HL-60 (cell line): ENCODE measurements around the gene ZDHHC5.

Experiments used
- DNase-seq, 2 experiments: peaks; one replicate each; pipeline ENCODE4 v3.0.0-alpha.2; 2010 to 2020; ENCODE audit warnings: low read depth in 1 of 2, low spot score in 1 of 2
- H3K27ac ChIP-seq: fragments of 250-450 bp; sonication (Bioruptor Pico); replicated peaks from 2 replicates; pipeline ENCODE4 v1.5.1; 2020; ENCODE audit warnings: mild to moderate bottlenecking, moderate library complexity
- H3K27me3 ChIP-seq: fragments of 250-450 bp; sonication (Bioruptor Pico); 2 replicates; pipeline ENCODE4 v1.5.1; 2021; ENCODE audit warnings: mild to moderate bottlenecking, moderate library complexity; ENCODE audit not compliant: insufficient read depth, poor library complexity, severe bottlenecking
- H3K4me3 ChIP-seq: replicated peaks from 2 replicates; pipeline ENCODE4 v1.5.1; 2011; ENCODE audit warnings: mild to moderate bottlenecking, control low read depth, low read length; ENCODE audit not compliant: insufficient read depth
- CTCF ChIP-seq: IDR thresholded peaks from one replicate; pipeline ENCODE4 v1.5.1; 2011; ENCODE audit warnings: low read length, control low read depth, inconsistent platforms; ENCODE audit not compliant: insufficient read depth
- GABPA ChIP-seq: IDR thresholded peaks from 2 replicates; pipeline ENCODE4 v1.6.1; 2012; ENCODE audit warnings: low read depth
- POLR2AphosphoS5 ChIP-seq: IDR thresholded peaks from 2 replicates; pipeline ENCODE4 v1.6.1; 2012; ENCODE audit warnings: low read depth
- REST ChIP-seq: IDR thresholded peaks from 2 replicates; pipeline ENCODE4 v1.6.1; 2012; ENCODE audit warnings: low read depth; ENCODE audit not compliant: insufficient replicate concordance
- SPI1 ChIP-seq: IDR thresholded peaks from 2 replicates; pipeline ENCODE4 v1.6.1; 2012; ENCODE audit warnings: low read depth, mild to moderate bottlenecking, borderline replicate concordance

The ZDHHC5 gene

GRCh38 chr11:57639321-57640067, 28.4 kb upstream of the ZDHHC5 start:
- peaks cover 3% of the 10 kb centered on the region for H3K27me3 ChIP-seq
- H3K27ac ChIP-seq: no peak overlapping the region
- no peak overlapping the region for H3K4me3 ChIP-seq
- DNase-seq: no peak
- no peak for TF ChIP-seq SPI1
- TF ChIP-seq POLR2AphosphoS5: no peak
- TF ChIP-seq CTCF: no peak
- TF ChIP-seq REST: no peak
- no peak for TF ChIP-seq GABPA

GRCh38 chr11:57640068-57640800, 27.7 kb upstream of the ZDHHC5 start:
- Histone ChIP-seq H3K27ac (no peak overlapping the region), H3K27me3 (peaks cover 3% of the 10 kb centered on the region), H3K4me3 (no peak overlapping the region)
- DNase-seq: no peak
- no peak for TF ChIP-seq CTCF
- TF ChIP-seq REST: no peak
- TF ChIP-seq SPI1: no peak
- TF ChIP-seq GABPA: no peak
- TF ChIP-seq POLR2AphosphoS5: no peak

- Histone ChIP-seq H3K27ac (no peak overlapping the region), H3K4me3 (no peak overlapping the region), H3K27me3 (peaks cover 3% of the 10 kb centered on the region)
- peak; percentile 29 for TF ChIP-seq CTCF
- no peak for TF ChIP-seq GABPA
- DNase-seq: peak in 1 of 2 experiments; percentile 48
Measured at GRCh38 chr11:57641011-57641807, 26.7 kb upstream of the ZDHHC5 start.
